ENCODE measurements around the gene ZNF564. TPM values are rescaled to one million over a fixed set of nuclear protein-coding genes. Genes with fewer than 3 reads are reported as not detected.

ZNF564 gene
- total and polyA plus RNA-seq, 2 of the 13 experiments (the other 11 are each of a cell fraction or from before 2014, with no cell fraction given) = 2.3 to 11.1 TPM

GRCh38 chr19:12551060-12551832, at the start of gene ZNF564 (continued):
- TF ChIP-seq ZNF513 (CRISPR knock-in tag; conservative IDR thresholded peaks at IDR 0.05) = no peak
- TF ChIP-seq JUN (CRISPR knock-in tag; IDR thresholded peaks at IDR 0.05) = no peak
- TF ChIP-seq, protein P1, sequence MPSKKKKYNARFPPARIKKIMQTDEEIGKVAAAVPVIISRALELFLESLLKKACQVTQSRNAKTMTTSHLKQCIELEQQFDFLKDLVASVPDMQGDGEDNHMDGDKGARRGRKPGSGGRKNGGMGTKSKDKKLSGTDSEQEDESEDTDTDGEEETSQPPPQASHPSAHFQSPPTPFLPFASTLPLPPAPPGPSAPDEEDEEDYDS (CRISPR knock-in tag; IDR thresholded peaks at IDR 0.05) = peak; percentile 99
- TF ChIP-seq ZNF292 (CRISPR knock-in tag; IDR thresholded peaks at IDR 0.05; ENCODE audit: borderline replicate concordance, low read depth) = peak; percentile 77
- no peak for TF ChIP-seq CBX5 (CRISPR knock-in tag; IDR thresholded peaks at IDR 0.05; ENCODE audit: borderline replicate concordance)
- TF ChIP-seq FOSL2 (CRISPR knock-in tag; IDR thresholded peaks at IDR 0.05) = peak; percentile 59; the same call in 1 of the 2 replicates
- TF ChIP-seq, protein P2, sequence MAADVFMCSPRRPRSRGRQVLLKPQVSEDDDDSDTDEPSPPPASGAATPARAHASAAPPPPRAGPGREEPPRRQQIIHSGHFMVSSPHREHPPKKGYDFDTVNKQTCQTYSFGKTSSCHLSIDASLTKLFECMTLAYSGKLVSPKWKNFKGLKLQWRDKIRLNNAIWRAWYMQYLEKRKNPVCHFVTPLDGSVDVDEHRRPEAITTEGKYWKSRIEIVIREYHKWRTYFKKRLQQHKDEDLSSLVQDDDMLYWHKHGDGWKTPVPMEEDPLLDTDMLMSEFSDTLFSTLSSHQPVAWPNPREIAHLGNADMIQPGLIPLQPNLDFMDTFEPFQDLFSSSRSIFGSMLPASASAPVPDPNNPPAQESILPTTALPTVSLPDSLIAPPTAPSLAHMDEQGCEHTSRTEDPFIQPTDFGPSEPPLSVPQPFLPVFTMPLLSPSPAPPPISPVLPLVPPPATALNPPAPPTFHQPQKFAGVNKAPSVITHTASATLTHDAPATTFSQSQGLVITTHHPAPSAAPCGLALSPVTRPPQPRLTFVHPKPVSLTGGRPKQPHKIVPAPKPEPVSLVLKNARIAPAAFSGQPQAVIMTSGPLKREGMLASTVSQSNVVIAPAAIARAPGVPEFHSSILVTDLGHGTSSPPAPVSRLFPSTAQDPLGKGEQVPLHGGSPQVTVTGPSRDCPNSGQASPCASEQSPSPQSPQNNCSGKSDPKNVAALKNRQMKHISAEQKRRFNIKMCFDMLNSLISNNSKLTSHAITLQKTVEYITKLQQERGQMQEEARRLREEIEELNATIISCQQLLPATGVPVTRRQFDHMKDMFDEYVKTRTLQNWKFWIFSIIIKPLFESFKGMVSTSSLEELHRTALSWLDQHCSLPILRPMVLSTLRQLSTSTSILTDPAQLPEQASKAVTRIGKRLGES (CRISPR knock-in tag; IDR thresholded peaks at IDR 0.05; ENCODE audit: borderline replicate concordance) = no peak
- TF ChIP-seq, protein P3, sequence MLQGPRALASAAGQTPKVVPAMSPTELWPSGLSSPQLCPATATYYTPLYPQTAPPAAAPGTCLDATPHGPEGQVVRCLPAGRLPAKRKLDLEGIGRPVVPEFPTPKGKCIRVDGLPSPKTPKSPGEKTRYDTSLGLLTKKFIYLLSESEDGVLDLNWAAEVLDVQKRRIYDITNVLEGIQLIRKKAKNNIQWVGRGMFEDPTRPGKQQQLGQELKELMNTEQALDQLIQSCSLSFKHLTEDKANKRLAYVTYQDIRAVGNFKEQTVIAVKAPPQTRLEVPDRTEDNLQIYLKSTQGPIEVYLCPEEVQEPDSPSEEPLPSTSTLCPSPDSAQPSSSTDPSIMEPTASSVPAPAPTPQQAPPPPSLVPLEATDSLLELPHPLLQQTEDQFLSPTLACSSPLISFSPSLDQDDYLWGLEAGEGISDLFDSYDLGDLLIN (CRISPR knock-in tag; IDR thresholded peaks at IDR 0.05; ENCODE audit: borderline replicate concordance) = no peak
- peak; percentile 68 for TF ChIP-seq IKZF4 (CRISPR knock-in tag; IDR thresholded peaks at IDR 0.05; ENCODE audit: borderline replicate concordance, low read depth, not compliant biosample characterization)
- TF ChIP-seq TOE1 (CRISPR knock-in tag; IDR thresholded peaks at IDR 0.05) = no peak
- TF ChIP-seq, protein P4, sequence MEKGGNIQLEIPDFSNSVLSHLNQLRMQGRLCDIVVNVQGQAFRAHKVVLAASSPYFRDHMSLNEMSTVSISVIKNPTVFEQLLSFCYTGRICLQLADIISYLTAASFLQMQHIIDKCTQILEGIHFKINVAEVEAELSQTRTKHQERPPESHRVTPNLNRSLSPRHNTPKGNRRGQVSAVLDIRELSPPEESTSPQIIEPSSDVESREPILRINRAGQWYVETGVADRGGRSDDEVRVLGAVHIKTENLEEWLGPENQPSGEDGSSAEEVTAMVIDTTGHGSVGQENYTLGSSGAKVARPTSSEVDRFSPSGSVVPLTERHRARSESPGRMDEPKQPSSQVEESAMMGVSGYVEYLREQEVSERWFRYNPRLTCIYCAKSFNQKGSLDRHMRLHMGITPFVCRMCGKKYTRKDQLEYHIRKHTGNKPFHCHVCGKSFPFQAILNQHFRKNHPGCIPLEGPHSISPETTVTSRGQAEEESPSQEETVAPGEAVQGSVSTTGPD (CRISPR knock-in tag; IDR thresholded peaks at IDR 0.05) = 0 out of 2 replicates have a peak, but pooled peaks have one; percentile 35
- peak; percentile 73 for TF ChIP-seq HDAC1 (CRISPR knock-in tag; IDR thresholded peaks at IDR 0.05)
- TF ChIP-seq ZNF547 (CRISPR knock-in tag; IDR thresholded peaks at IDR 0.05) = peak; percentile 75
- TF ChIP-seq EHMT2 (IDR thresholded peaks at IDR 0.05; ENCODE audit: borderline replicate concordance, low read depth, low read length) = no peak
- peak in 1 of 2 experiments; percentile 66; a peak in 2 of 4 replicates for TF ChIP-seq KLF16 (CRISPR knock-in tag; IDR thresholded peaks at IDR 0.05)
- no peak for TF ChIP-seq TBX3 (IDR thresholded peaks at IDR 0.05; ENCODE audit: borderline replicate concordance)
- TF ChIP-seq, protein P5, sequence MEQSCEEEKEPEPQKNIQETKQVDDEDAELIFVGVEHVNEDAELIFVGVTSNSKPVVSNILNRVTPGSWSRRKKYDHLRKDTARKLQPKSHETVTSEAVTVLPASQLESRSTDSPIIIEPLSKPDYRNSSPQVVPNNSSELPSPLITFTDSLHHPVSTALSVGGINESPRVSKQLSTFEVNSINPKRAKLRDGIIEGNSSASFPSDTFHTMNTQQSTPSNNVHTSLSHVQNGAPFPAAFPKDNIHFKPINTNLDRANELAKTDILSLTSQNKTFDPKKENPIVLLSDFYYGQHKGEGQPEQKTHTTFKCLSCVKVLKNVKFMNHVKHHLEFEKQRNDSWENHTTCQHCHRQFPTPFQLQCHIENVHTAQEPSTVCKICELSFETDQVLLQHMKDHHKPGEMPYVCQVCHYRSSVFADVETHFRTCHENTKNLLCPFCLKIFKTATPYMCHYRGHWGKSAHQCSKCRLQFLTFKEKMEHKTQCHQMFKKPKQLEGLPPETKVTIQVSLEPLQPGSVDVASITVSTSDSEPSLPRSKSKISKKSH (CRISPR knock-in tag; IDR thresholded peaks at IDR 0.05; ENCODE audit: borderline replicate concordance) = peak; percentile 71; the same call in 1 of the 2 replicates
